GM12874 (cell line): Measurements from ENCODE around the gene MT2A.

ENCODE experiments used
- CTCF ChIP-seq: IDR thresholded peaks from 2 replicates; pipeline ENCODE4 v1.5.1; 2011; ENCODE audit warnings: low read depth, mild to moderate bottlenecking, control low read depth, low read length, moderate library complexity; ENCODE audit not compliant: insufficient read depth

MT2A gene

DNA sequence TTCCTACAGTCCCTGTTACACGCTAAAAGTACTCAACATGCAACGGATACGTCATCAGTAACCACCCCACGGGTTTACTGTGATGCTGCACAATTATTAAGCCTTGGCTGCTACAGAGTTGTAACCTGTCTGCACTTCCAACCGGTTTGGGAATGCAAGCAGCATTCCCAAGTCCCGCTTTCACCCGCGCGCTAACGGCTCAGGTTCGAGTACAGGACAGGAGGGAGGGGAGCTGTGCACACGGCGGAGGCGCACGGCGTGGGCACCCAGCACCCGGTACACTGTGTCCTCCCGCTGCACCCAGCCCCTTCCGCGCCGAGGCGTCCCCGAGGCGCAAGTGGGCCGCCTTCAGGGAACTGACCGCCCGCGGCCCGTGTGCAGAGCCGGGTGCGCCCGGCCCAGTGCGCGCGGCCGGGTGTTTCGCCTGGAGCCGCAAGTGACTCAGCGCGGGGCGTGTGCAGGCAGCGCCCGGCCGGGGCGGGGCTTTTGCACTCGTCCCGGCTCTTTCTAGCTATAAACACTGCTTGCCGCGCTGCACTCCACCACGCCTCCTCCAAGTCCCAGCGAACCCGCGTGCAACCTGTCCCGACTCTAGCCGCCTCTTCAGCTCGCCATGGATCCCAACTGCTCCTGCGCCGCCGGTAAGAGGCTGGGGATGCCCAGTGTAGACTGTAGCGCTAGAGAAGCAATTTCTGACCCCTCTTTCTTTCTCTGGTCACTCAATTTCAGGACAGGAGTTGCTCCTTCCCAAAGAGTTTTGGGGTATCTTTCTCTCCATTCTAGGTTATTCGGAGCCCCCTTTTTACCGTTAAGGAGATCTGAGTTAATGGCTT lies at the start of gene MT2A:
Gene MT2A, plus strand, starts transcription at position 542 of the 833 bp plus-strand sequence. Its CDS starts 72 bp downstream, at position 614.
- no peak for TF ChIP-seq CTCF

DNA sequence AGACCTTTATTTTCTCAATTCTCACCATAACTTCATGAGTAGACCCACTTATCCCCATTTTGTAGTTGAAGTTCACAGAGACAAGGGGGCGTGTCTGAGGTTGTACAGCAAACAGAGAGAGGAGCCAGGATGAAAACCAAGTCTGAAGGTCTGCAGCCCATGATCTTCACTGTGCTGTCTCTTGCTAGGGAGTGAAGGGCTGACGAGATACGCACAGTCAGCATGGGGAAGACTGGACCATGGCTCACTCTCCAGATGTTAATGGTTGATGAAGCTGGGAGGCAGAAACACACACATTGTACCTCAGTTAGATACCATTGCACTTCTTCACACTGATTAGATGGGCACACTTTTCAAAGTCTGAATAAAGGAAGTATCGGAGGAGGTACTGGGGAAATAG lies 49.3 kb upstream of the MT2A start:
- no peak for TF ChIP-seq CTCF

GRCh38 chr16:56560447-56560846 lies 47.9 kb upstream of the MT2A start:
- no peak for TF ChIP-seq CTCF

GRCh38 chr16:56561126-56561525 lies 47.3 kb upstream of the MT2A start:
- no peak for TF ChIP-seq CTCF

GRCh38 chr16:56564793-56565477 lies 43.4 kb upstream of the MT2A start, which contains the start of gene MT4:
Gene MT4, plus strand, starts transcription at chr16:56565073. Its CDS starts 56 bp downstream, at chr16:56565129.
- no peak for TF ChIP-seq CTCF

DNA sequence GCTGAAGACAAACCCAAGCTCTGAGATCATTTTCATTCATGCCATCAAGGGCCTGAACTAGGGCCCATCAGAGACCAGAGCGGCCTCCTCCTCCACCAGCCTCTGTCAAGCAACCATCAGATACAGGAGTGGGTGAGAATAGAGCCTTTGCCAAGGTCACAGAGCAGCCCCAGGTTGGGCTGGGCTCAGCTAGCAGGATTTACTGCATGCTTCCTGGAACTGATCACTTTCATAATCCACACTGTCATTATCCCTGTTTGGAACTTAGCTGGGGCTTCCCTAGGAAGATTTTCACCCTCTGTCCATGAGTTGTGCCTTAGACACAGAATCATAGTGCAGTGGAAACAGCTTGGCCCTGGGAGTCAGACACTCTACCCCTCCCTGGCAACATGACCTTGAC lies 38.4 kb upstream of the MT2A start:
- no peak for TF ChIP-seq CTCF

- TF ChIP-seq CTCF = no peak
Observed at GRCh38 chr16:56571525-56571924, 36.9 kb upstream of the MT2A start.
